HG02981 (cell line): ENCODE data around the gene PCBP3.
"Not testable (repeated sequence)": the region's sequence is repeated elsewhere in the genome, so short reads cannot be mapped to it uniquely, and the experiment has no call there.

ENCODE experiments used
- ATAC-seq: cut with Tn5 transposase; IDR thresholded peaks from one replicate; pipeline ENCODE4 v1.9.1; 2021; ENCODE audit warnings: mild to moderate bottlenecking, moderate library complexity; ENCODE audit not compliant: unreplicated experiment

The PCBP3 gene

GRCh38 chr21:45822429-45823099, 179.0 kb downstream of the PCBP3 start:
- ATAC-seq: no peak

DNA sequence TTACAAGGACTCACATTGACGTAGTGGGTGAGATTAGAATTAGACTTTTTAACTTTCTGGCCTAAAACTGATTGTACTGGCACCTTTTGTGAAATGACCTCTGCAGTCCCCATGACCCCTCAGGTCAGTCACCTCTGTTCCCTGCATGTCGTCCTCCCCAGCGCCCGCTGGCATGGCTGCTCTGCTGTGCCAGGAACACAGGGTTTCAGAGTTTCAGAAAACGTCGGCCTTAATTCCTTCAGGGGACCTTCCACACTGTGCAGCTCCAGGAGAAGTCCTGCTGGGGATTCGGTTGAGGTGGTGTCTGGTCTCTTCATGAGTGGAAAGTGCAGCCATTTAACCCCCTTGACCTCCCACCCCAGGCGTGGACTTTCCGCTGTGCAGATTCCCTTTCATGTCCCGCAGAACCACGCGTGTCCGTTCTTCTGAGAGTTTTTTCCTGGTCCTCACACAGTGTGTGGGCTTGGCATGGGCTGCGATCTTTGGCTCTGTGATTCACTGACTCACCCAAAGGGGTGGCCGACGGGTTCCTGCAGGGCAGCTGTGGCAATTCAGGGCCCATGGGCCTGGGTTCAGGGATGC, 179.7 kb downstream of the PCBP3 start:
- ATAC-seq: no peak

DNA sequence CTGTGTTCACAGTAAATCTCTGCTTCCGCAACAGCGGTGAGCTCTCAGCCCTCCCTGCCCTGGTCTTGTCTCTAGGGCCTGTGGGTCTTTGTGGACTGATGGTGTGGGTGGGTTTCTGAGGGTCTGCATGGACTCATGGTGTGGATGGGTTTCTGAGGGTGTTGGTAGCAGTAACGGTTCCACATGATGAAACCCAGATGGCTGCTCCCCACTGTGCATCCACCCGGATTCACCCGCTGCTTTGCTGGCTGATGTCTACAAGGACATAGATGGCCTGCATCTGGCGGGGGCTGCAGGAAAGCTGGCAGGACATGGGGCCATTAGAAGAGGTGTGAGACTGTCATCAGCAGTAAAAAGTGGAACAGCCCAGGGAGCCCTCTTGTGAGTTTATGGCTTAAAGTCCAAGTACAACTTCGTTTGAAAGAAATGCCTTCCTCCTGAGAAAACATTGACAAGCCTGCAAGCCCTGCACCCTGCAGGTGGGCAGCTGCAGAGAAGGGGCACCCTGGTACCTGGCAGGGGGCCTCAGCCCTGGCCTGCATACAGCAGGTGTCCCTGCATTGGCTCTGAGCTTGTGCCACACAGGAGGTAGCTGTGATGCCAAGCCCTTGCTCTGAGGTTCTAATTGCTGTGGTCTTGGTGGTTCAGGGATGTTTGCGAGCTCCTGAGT, 181.2 kb downstream of the PCBP3 start:
- ATAC-seq: no peak

GRCh38 chr21:45825219-45825618, 181.7 kb downstream of the PCBP3 start:
- ATAC-seq: no peak

DNA sequence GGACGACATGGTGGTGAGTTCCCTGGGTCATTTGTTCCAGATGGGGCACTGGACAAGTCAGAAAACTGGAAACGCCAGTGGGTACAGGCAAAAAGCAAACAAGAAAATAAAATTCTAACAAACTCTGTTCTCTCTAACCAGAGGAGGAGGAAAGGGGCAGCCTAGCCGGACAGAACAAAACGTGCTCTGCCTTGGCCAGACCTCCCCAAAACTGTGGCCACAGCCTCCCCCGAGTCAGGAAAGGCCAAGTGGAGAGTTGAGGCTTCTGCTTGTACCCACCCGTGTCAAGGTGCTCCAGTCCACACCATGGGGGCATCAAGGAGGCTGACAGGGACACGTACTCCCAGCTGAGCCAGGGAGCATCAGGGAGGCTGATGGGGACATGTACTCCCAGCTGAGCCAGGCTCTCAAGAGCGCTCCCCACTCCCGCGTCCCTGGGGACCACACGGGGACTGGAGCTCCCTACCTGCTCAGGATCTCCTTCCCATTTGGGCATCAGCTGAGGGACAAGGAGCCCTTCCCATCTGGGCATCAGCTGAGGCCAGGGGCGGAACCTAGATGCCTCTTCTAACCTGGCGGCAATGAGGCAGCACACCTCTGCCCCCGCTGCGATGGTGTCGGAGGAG, 183.3 kb downstream of the PCBP3 start:
- no peak for ATAC-seq

- no peak for ATAC-seq
These were observed 183.8 kb downstream of the PCBP3 start for GRCh38 chr21:45827302-45827692.

- no peak for ATAC-seq
These were observed 184.5 kb downstream of the PCBP3 start for GRCh38 chr21:45827881-45828579.

GRCh38 chr21:45828580-45829570, 185.3 kb downstream of the PCBP3 start:
- ATAC-seq: no peak

DNA sequence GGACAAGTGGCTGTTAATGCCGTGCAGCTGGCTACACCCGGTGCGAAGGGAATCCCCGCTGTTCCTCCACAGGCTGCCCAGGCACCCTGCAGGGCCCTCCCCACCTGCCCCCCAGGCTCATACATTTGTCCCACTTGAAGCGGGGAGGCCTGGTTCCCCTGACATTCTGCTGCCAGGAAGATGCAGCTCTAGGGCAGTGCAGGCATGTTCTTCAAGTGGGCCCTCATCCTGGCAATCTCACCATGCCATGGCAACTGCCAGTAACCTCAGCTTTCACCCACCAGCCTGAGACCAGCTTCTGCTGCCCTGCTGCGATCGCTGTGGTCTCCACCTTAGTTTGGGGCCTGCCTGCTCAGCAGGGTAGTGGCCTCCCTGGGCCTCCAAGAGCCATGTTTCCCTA, 186.1 kb downstream of the PCBP3 start:
- ATAC-seq: no peak

- ATAC-seq: no peak
These were observed 186.7 kb downstream of the PCBP3 start for GRCh38 chr21:45830221-45830640.

- ATAC-seq: no peak
These were observed 187.3 kb downstream of the PCBP3 start for GRCh38 chr21:45830720-45831366.

DNA sequence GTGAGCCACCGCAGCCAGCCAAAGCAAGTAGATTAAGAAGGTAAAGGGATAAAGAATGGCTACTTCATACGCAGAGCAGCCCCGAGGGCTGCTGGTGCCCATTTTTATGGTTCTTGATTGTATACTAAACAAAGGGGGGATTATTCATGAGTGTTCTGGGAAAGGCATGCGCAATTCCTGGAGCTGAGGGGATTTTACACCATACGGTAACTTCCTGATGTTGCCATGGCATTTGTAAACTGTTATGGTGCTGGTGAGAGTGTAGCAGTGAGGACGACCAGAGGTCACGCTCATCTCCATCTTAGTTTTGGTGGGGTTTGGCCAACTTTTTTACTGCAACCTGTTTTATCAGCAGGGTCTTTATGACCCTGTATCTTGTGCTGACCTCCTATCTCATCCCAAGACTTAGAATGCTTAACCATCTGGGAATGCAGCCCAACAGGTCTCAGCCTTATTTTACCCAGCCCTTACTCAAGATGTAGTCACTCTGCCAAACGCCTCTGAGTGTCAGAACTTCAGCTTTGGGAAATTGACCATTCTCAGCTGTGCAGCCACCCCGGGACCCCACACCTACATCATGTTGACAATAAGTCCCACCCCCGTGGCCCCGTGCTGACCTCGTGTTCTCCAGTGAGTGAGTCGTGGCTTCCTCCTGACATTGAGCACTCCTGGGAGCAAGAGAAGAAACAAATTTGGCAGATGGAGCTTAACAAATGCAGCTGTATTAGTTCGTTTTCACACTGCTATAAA, 188.6 kb downstream of the PCBP3 start:
- ATAC-seq: no peak

DNA sequence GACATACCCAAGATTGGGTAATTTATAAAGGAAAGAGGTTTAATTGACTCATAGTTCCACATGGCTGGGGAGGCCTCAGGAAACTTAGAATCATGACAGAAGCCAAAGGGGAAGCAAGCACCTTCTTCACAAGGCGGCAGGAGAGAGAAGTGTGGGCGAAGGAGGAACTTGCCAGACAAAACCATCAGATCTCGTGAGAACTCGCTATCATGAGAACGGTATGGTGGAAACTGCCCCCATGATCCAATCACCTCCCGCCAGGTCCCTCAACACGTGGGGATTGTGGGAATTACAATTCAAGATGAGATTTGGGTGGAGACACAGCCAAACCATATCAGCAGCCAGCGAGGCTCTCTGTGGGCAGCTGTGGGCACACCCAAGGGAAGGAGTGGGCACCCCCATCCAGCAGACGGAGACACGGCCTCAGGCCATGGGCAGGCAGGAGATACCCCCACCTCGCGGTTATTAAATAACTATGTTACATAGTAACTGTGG, 189.3 kb downstream of the PCBP3 start:
- ATAC-seq: not testable (repeated sequence)

- no peak for ATAC-seq
These were observed 189.9 kb downstream of the PCBP3 start for GRCh38 chr21:45833414-45833813.

GRCh38 chr21:45834026-45834715, 190.6 kb downstream of the PCBP3 start:
- ATAC-seq: no peak

DNA sequence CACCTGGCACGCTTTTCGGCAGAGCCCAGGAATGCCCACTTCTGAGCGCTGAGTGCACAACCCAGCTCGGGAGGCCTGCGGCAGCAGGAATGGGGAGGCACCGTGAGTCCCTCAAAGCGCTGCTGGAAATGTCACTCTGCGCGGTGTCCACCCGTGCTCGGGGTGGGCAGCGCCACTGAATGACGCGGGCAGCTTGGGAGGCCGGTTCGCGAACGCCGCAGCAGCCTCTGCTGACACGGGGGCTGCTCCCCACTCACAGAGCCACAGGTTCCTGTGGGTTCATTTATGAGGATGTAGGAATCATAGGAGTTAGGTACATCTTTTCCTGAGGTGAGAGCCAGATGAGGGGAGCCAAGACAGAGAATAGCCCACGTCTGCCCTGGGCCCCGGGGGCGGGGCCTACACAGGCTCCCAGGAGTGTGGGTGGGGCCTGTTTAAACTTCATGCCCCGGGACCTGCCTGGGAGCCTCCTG, 191.3 kb downstream of the PCBP3 start:
- ATAC-seq: no peak

GRCh38 chr21:45835301-45836267, 192.1 kb downstream of the PCBP3 start:
- no peak for ATAC-seq
